ENCODE results near the gene MAP7D3.
A peak's percentile ranks its signal among the peaks of the same experiment; 100 is the strongest.
"Not testable (repeated sequence)": the region's sequence is repeated elsewhere in the genome, so short reads cannot be mapped to it uniquely, and the experiment has no call there.

The MAP7D3 gene

DNA sequence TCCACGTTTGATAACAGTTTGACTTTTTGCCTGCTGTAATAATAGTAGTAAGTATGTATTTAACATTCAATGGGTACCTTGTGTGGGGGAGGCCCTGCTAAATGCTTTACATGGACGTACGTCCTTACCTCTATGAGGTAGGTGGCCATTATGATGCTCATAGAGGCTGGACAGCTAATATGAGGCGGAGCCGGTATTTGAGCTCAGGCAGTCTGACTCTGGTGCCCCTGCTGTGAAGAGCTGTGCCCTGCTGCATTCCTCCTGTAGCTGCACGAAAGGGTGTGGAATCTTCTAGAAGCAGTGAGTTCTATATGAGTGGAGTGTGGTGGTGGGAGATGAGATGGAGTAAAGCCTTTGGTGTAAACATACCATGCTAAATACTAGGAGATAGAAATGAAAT is 83.2 kb downstream of the MAP7D3 start:
- H3K9me3 ChIP-seq (ENCODE audit: control insufficient read depth, insufficient read depth, low read depth, low read length); H3K4me3 ChIP-seq (ENCODE audit: low read depth, low read length); H3K36me3 ChIP-seq (ENCODE audit: control insufficient read depth in 2 of 2, insufficient read depth in 1 of 2, low read length in 2 of 2); POLR2A ChIA-PET; H3K27ac ChIP-seq (ENCODE audit: extremely low read depth, low read depth, low read length): not testable (repeated sequence)
- CTCF ChIA-PET: interaction anchor here (0.9 to 1.1 kb wide), 2 partner anchors 12 to 140 kb away, joined by 3 read pairs; no protein-coding TSS in a partner anchor
- H3K4me1 ChIP-seq (ENCODE audit: control insufficient read depth, insufficient read depth, low read length): peaks cover 16% of the 10 kb centered on the region
- TF ChIP-seq, protein P1, sequence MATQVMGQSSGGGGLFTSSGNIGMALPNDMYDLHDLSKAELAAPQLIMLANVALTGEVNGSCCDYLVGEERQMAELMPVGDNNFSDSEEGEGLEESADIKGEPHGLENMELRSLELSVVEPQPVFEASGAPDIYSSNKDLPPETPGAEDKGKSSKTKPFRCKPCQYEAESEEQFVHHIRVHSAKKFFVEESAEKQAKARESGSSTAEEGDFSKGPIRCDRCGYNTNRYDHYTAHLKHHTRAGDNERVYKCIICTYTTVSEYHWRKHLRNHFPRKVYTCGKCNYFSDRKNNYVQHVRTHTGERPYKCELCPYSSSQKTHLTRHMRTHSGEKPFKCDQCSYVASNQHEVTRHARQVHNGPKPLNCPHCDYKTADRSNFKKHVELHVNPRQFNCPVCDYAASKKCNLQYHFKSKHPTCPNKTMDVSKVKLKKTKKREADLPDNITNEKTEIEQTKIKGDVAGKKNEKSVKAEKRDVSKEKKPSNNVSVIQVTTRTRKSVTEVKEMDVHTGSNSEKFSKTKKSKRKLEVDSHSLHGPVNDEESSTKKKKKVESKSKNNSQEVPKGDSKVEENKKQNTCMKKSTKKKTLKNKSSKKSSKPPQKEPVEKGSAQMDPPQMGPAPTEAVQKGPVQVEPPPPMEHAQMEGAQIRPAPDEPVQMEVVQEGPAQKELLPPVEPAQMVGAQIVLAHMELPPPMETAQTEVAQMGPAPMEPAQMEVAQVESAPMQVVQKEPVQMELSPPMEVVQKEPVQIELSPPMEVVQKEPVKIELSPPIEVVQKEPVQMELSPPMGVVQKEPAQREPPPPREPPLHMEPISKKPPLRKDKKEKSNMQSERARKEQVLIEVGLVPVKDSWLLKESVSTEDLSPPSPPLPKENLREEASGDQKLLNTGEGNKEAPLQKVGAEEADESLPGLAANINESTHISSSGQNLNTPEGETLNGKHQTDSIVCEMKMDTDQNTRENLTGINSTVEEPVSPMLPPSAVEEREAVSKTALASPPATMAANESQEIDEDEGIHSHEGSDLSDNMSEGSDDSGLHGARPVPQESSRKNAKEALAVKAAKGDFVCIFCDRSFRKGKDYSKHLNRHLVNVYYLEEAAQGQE (tag by site-specific recombination; IDR thresholded peaks at IDR 0.05): peak; percentile 33; the same call in 1 of the 2 replicates

- TF ChIP-seq BCL6B (tag by site-specific recombination; IDR thresholded peaks at IDR 0.05) (peak; percentile 95), ZNF654 (tag by site-specific recombination; IDR thresholded peaks at IDR 0.05; ENCODE audit: low read depth) (peak; percentile 48), KLF16 (tag by site-specific recombination; IDR thresholded peaks at IDR 0.05) (no peak), ZBTB8A (tag by site-specific recombination; IDR thresholded peaks at IDR 0.05) (peak; percentile 62; the same call in 1 of the 2 replicates), IKZF3 (tag by site-specific recombination; IDR thresholded peaks at IDR 0.05) (peak; percentile 42; the same call in 1 of the 2 replicates)
- TF ChIP-seq, protein P2, sequence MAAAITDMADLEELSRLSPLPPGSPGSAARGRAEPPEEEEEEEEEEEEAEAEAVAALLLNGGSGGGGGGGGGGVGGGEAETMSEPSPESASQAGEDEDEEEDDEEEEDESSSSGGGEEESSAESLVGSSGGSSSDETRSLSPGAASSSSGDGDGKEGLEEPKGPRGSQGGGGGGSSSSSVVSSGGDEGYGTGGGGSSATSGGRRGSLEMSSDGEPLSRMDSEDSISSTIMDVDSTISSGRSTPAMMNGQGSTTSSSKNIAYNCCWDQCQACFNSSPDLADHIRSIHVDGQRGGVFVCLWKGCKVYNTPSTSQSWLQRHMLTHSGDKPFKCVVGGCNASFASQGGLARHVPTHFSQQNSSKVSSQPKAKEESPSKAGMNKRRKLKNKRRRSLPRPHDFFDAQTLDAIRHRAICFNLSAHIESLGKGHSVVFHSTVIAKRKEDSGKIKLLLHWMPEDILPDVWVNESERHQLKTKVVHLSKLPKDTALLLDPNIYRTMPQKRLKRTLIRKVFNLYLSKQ (tag by site-specific recombination; IDR thresholded peaks at IDR 0.05; ENCODE audit: borderline replicate concordance): no peak
- TF ChIP-seq, protein P3, sequence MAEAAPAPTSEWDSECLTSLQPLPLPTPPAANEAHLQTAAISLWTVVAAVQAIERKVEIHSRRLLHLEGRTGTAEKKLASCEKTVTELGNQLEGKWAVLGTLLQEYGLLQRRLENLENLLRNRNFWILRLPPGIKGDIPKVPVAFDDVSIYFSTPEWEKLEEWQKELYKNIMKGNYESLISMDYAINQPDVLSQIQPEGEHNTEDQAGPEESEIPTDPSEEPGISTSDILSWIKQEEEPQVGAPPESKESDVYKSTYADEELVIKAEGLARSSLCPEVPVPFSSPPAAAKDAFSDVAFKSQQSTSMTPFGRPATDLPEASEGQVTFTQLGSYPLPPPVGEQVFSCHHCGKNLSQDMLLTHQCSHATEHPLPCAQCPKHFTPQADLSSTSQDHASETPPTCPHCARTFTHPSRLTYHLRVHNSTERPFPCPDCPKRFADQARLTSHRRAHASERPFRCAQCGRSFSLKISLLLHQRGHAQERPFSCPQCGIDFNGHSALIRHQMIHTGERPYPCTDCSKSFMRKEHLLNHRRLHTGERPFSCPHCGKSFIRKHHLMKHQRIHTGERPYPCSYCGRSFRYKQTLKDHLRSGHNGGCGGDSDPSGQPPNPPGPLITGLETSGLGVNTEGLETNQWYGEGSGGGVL (tag by site-specific recombination; IDR thresholded peaks at IDR 0.05): no peak
- H3K9me3 ChIP-seq (ENCODE audit: control insufficient read depth, insufficient read depth, low read depth, low read length): no peaks in the 10 kb centered on the region
- H3K36me3 ChIP-seq (ENCODE audit: control insufficient read depth in 2 of 2, insufficient read depth in 1 of 2, low read length in 2 of 2): no peaks in the 10 kb centered on the region; a peak in 1 of 3 replicates
- ChIA-PET CTCF (interaction anchor here (0.7 to 1.4 kb wide), 5 partner anchors 10 to 325 kb away, joined by 3 to 14 read pairs (median 4); no protein-coding TSS in a partner anchor), POLR2A (interaction anchor here (1.0 kb wide), 1 partner anchor 137 kb away, joined by 3 read pairs; no protein-coding TSS in a partner anchor)
- no peak overlapping the region for H3K4me3 ChIP-seq (ENCODE audit: low read depth, low read length)
- H3K27ac ChIP-seq (ENCODE audit: extremely low read depth, low read depth, low read length): no peak overlapping the region
- H3K4me1 ChIP-seq (ENCODE audit: control insufficient read depth, insufficient read depth, low read length): peaks cover 16% of the 10 kb centered on the region
These were observed 84.9 kb downstream of the MAP7D3 start for GRCh38 chrX:136166221-136166855.

- TF ChIP-seq ZNF350 (tag by site-specific recombination; IDR thresholded peaks at IDR 0.05) (no peak), ZNF555 (tag by site-specific recombination; conservative IDR thresholded peaks at IDR 0.05) (no peak), ZNF510 (tag by site-specific recombination; IDR thresholded peaks at IDR 0.05; ENCODE audit: insufficient replicate concordance) (no peak), ZNF843 (tag by site-specific recombination; IDR thresholded peaks at IDR 0.05) (no peak), ZNF626 (tag by site-specific recombination; IDR thresholded peaks at IDR 0.05) (no peak), ZNF157 (tag by site-specific recombination; IDR thresholded peaks at IDR 0.05) (no peak), ZNF155 (tag by site-specific recombination; IDR thresholded peaks at IDR 0.05) (no peak), ZBTB21 (tag by site-specific recombination; IDR thresholded peaks at IDR 0.05) (no peak)
- ChIA-PET POLR2A (interaction anchor here (1.0 kb wide), 1 partner anchor 136 kb away, joined by 3 read pairs; no protein-coding TSS in a partner anchor), CTCF (interaction anchor here (0.7 to 1.4 kb wide), 3 partner anchors 11 to 137 kb away, joined by 3 to 14 read pairs (median 3); no protein-coding TSS in a partner anchor)
- no peaks in the 10 kb centered on the region; a peak in 1 of 3 replicates for H3K36me3 ChIP-seq (ENCODE audit: control insufficient read depth in 2 of 2, insufficient read depth in 1 of 2, low read length in 2 of 2)
- peaks cover 16% of the 10 kb centered on the region for H3K4me1 ChIP-seq (ENCODE audit: control insufficient read depth, insufficient read depth, low read length)
- no peaks in the 10 kb centered on the region for H3K9me3 ChIP-seq (ENCODE audit: control insufficient read depth, insufficient read depth, low read depth, low read length)
- no peak overlapping the region for H3K27ac ChIP-seq (ENCODE audit: extremely low read depth, low read depth, low read length)
- no peak overlapping the region for H3K4me3 ChIP-seq (ENCODE audit: low read depth, low read length)
These were observed 85.8 kb downstream of the MAP7D3 start for GRCh38 chrX:136165406-136165805.

Data from HEK293 (cell line).